WI38 (cell line): ENCODE data around the gene SLC27A3.

Experiments
- H3K4me3 ChIP-seq: 2 replicates; pipeline ENCODE4 v1.5.1; 2011; ENCODE audit warnings: low read depth, mild to moderate bottlenecking, control low read depth, low read length
- CTCF ChIP-seq: IDR thresholded peaks from 2 replicates; pipeline ENCODE4 v1.5.1; 2012; ENCODE audit warnings: low read depth, mild to moderate bottlenecking, control low read depth, low read length

SLC27A3 gene

GRCh38 chr1:153771841-153772593, 3.2 kb upstream of the SLC27A3 start:
- peak; percentile 31; the same call in 1 of the 2 replicates for TF ChIP-seq CTCF
- no peak overlapping the region for H3K4me3 ChIP-seq

DNA sequence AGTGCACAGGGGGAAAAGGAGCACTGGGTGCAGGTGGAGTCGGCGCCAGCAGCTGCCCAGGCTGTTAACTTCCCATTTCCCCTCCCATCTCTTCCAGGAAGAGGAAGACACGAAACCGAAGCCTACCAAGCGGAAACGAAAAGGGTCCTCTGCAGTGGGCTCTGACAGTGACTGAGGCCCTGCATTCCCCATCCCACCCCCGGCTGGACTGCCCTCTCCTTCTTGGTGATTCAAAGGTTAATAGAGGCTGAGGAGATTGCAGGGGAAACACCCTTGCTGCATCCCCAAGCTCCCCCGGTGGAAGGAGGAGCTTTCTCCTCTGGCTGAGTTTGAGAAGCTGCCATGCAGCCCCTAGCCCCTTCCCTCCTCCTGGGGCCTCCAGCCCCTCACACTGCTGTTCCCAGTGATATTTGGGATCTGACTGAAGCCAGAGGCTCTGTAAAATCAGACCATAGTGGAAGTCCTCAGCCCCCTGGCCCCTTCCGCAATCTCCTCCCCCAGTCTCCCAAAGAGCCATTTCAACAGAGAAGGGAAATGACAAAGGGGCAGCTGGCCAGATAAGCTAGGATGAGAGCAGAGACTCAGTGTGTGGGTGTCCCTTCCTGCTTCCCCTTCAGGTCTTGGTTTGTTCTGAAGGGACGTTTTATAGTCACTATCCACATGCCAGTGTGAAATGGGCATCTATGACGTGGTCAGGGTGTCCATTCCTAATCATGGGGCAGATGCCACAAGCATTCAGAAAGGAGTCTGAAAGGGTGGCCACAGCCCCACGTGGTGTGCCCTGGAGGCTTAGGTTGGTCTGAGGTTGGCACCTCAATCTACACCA, 1.9 kb upstream of the SLC27A3 start:
- TF ChIP-seq CTCF: no peak
- no peak overlapping the region for H3K4me3 ChIP-seq

DNA sequence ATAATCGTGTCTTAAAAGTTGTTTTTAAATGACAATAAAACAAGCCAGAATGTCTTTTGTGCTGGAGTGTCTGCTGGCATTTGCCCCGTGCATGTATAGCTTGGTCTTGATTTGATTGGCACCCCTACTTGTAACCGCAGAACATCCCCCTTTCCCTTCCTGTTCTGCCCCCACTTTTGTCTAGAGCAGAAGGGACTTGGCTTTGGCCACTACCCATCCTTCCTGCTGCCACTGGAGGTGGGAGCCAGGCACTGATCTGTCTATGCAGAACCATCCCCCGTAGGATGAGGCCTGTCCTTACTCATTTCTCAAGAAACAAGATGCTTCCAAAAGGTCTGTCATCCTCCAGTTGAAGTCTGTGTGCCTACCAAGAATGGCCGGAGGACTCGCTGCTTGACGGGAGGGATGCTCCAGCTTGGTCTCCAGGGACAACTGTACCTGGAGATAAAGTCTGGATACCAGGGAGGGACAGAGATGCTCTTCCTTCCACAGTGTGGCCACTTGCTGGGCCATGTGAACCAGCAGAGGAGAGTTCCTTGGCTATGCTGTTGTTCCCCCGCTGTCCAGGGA, 1.1 kb upstream of the SLC27A3 start:
- no peak overlapping the region for H3K4me3 ChIP-seq
- no peak for TF ChIP-seq CTCF

DNA sequence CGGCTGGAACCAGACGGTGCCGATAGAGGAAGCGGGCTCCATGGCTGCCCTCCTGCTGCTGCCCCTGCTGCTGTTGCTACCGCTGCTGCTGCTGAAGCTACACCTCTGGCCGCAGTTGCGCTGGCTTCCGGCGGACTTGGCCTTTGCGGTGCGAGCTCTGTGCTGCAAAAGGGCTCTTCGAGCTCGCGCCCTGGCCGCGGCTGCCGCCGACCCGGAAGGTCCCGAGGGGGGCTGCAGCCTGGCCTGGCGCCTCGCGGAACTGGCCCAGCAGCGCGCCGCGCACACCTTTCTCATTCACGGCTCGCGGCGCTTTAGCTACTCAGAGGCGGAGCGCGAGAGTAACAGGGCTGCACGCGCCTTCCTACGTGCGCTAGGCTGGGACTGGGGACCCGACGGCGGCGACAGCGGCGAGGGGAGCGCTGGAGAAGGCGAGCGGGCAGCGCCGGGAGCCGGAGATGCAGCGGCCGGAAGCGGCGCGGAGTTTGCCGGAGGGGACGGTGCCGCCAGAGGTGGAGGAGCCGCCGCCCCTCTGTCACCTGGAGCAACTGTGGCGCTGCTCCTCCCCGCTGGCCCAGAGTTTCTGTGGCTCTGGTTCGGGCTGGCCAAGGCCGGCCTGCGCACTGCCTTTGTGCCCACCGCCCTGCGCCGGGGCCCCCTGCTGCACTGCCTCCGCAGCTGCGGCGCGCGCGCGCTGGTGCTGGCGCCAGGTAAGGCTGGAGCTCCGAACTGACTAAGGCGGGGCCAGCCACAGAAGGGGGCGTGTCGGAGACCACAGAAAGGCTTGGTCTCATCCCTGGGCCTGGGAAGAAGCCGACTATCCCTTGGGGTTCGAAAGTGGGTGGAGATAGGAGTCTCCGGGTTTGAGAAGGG, 486 bp downstream of the SLC27A3 start:
- peak overlapping the region; percentile 69 for H3K4me3 ChIP-seq
- TF ChIP-seq CTCF: no peak

- no peak for TF ChIP-seq CTCF
- peak overlapping the region; percentile 69 for H3K4me3 ChIP-seq
Measured at GRCh38 chr1:153776352-153776751, 1.1 kb downstream of the SLC27A3 start.

DNA sequence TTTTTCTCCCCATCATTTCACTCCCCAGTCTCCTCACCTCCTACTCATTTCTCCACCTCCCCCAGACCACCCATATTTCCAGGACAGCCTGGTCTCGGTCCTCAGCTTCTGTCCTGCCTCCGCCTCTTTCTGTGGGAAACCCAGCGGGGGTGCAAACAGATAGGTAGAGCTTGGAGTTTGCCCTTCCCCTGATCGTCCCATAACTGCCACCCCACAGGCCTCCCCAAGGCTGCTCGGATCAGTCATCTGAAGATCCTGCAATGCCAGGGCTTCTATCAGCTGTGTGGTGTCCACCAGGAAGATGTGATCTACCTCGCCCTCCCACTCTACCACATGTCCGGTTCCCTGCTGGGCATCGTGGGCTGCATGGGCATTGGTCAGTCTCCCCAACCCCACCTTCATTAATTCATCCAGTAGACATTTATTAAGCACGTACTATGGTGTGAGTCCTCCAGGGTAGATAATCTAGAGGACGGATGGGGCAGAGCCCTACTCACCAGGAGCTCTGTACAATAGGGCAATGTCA, 1.7 kb downstream of the SLC27A3 start:
- no peak overlapping the region for H3K4me3 ChIP-seq
- no peak for TF ChIP-seq CTCF
